ENCODE data around the gene HJV. TPM values are rescaled to one million over a fixed set of nuclear protein-coding genes. Genes with fewer than 3 reads are reported as not detected.
"Not testable (repeated sequence)": the region's sequence is repeated elsewhere in the genome, so short reads cannot be mapped to it uniquely, and the experiment has no call there.

The HJV gene
- total RNA-seq, 2 experiments from 2014 or later = not detected

DNA sequence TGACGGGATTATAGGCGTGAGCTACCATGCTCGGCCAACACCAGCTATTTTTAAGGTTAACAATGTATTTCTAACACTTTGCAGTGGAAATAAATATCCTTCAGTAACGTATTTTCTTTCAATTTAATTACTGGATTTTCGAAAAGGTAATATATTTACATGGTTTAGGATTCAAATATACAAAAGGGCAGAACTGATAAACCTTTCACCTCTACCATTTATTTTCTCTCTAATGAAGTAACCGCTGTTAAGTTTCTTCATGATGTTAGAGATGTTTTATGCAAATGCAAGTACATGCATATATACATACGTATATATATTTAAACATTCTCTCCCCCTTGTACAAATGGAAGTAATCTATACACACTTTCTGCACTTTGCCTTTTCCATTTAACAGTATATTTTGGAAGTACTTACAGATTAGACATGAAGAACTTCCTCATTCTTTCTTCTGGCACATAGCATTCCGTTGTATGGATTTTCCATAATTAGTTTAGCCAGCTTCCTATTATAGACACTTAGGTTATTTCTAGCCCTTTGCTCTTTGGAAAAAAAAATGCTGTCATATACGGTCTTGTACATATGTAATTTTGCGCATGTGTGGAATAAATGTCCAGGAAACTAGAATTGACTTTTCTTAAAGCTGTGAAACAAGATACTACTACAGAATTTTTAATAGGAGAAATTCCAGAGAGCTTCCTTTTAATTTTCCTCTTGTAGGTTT, 14.9 kb upstream of the HJV start:
- intact Hi-C loops (cut with micrococcal nuclease) = loop anchor here (1.0 kb wide), 2 partner anchors 59 to 72 kb away; partner anchors contain the start of genes ANKRD34A and POLR3GL

DNA sequence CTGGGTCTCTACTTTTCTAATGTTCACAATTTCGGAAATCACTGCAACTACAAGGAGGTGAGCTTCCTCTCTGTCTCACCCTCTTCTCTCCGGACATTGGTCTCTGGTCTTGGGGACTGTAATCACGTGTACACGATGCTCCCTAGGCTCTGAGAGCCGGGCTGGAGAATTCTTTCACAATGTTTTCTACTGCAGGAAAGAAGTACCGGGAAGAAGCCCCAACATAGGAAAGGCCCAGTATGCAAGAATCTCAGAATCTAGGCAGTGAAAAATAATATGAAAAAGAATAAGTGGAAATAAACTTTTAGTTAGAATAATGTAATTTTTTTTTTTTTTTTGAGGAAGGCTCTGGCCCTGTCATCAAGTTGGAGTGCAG, 13.5 kb upstream of the HJV start:
- H3K4me3 Mint-ChIP-seq = peak overlapping the region; percentile 99
- H3K27me3 Mint-ChIP-seq (ENCODE audit: low read depth) = peaks cover 9% of the 10 kb centered on the region
- H3K27ac Mint-ChIP-seq = peak overlapping the region; percentile 95
- intact Hi-C loops (cut with micrococcal nuclease) = no loop called here
- no peak for DNase-seq
- no peaks in the 10 kb centered on the region for H3K9me3 Mint-ChIP-seq
- peaks cover 37% of the 10 kb centered on the region for H3K4me1 Mint-ChIP-seq (ENCODE audit: low read depth)
- CTCF ChIA-PET = interaction anchor here (1.1 to 1.3 kb wide), 2 partner anchors 56 to 143 kb away, joined by 3 to 5 read pairs; no protein-coding TSS in a partner anchor
- H3K36me3 Mint-ChIP-seq (ENCODE audit: low read depth) = peaks cover 18% of the 10 kb centered on the region

More for the DNA sequence above, 14.9 kb upstream of the HJV start:
- Mint-ChIP-seq H3K4me1 (ENCODE audit: low read depth) (peaks cover 37% of the 10 kb centered on the region), H3K27ac (peak overlapping the region; percentile 99), H3K27me3 (ENCODE audit: low read depth) (peaks cover 9% of the 10 kb centered on the region), H3K4me3 (peak overlapping the region; percentile 99), H3K36me3 (ENCODE audit: low read depth) (peaks cover 18% of the 10 kb centered on the region), H3K9me3 (no peaks in the 10 kb centered on the region)
- CTCF ChIA-PET = interaction anchor here (0.5 to 1.3 kb wide), 9 partner anchors 29 to 190 kb away, joined by 3 to 5 read pairs (median 3); partner anchors contain the start of gene LIX1L
- DNase-seq = no peak

DNA sequence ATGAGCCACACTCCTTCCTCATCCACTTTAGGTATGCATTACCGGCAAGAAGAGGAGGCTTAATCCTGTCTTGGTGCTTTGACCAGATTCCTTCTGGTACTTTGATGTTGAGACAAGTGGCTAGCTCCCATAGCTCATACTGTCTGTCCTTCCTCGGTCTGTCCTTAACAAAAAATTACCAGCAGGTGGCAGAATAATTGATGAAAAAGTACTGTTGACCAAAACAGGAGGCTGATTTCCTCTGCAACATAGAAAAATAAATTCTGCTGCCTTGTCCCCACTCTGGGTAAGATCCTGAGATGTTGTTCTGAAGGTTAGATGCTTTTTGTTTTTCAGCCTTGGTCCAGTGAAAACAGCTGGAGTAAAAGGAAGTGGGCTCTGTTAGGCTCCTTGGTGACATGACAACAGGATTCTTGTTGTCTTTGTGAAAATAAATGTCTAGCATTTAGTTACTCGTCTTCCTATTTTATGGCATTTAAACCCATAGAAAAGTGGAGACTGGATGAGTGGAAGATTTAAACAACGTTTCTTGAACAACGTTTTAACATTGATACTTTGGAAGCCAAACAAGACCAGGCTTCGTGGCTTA, 11.2 kb upstream of the HJV start:
- CTCF ChIA-PET = interaction anchor here (0.8 to 2.9 kb wide), 8 partner anchors 11 to 173 kb away, joined by 3 to 19 read pairs (median 4); partner anchors contain the start of genes ANKRD34A, HJV, POLR3GL and RBM8A
- H3K27ac Mint-ChIP-seq = no peak overlapping the region
- DNase-seq = no peak
- H3K4me1 Mint-ChIP-seq (ENCODE audit: low read depth) = peaks cover 30% of the 10 kb centered on the region
- intact Hi-C loops (cut with micrococcal nuclease) = no loop called here
- H3K36me3 Mint-ChIP-seq (ENCODE audit: low read depth) = peaks cover 12% of the 10 kb centered on the region
- H3K9me3 Mint-ChIP-seq = no peaks in the 10 kb centered on the region
- peaks cover 6% of the 10 kb centered on the region for H3K27me3 Mint-ChIP-seq (ENCODE audit: low read depth)
- no peak overlapping the region for H3K4me3 Mint-ChIP-seq

DNA sequence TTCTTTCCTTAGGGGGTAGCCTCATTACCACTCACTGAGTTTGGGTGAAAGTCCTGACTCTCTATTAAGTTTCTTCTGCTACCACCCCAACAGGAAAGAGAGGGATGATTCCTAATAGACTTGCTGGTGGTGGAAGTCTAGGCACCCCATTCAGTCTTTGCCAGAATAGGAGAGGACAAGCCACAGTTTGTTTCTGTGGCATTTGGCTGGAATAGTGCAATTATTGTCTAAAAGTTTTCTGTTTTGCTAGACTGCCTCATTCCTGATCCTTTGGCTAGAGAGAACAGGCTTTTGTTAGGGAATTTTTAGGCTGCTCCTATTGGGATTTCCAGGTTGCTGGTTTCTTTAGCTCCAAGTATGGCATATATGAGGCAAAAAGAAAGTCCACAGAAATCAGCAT, 9.9 kb upstream of the HJV start:
- Mint-ChIP-seq H3K27ac (no peak overlapping the region), H3K36me3 (ENCODE audit: low read depth) (peaks cover 3% of the 10 kb centered on the region), H3K4me1 (ENCODE audit: low read depth) (peaks cover 22% of the 10 kb centered on the region), H3K27me3 (ENCODE audit: low read depth) (peaks cover 4% of the 10 kb centered on the region), H3K4me3 (no peak overlapping the region), H3K9me3 (no peaks in the 10 kb centered on the region)
- intact Hi-C loops (cut with micrococcal nuclease) = no loop called here
- CTCF ChIA-PET = interaction anchor here (0.6 to 2.9 kb wide), 6 partner anchors 10 to 104 kb away, joined by 3 to 19 read pairs (median 5); partner anchors contain the start of genes ANKRD34A, HJV, POLR3GL and RBM8A
- DNase-seq = no peak

DNA sequence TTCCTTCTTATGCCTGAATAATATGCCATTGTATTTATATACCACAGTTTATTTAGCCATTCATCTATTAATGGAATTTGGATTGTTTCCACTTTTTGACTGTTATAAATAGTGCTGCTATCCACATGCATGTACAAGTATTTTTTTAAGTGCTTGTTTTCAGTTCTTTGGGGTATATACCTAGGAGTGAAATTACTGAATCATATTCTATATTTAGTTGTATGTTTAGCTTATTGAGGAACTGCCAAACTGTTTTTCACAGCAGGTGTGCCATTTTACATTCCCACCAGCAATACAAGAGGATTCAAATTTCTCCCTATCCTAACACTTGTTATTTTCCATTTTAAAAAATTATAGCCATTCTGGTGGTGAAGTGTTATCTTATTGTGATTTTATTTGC, 7.6 kb upstream of the HJV start:
- CTCF ChIA-PET = no interaction called here
- H3K36me3 Mint-ChIP-seq (ENCODE audit: low read depth) = no peaks in the 10 kb centered on the region
- intact Hi-C loops (cut with micrococcal nuclease) = no loop called here
- H3K9me3 Mint-ChIP-seq = no peaks in the 10 kb centered on the region
- H3K27me3 Mint-ChIP-seq (ENCODE audit: low read depth) = peaks cover 4% of the 10 kb centered on the region
- H3K4me3 Mint-ChIP-seq = no peak overlapping the region
- no peak for DNase-seq
- peaks cover 4% of the 10 kb centered on the region for H3K4me1 Mint-ChIP-seq (ENCODE audit: low read depth)
- H3K27ac Mint-ChIP-seq = no peak overlapping the region

DNA sequence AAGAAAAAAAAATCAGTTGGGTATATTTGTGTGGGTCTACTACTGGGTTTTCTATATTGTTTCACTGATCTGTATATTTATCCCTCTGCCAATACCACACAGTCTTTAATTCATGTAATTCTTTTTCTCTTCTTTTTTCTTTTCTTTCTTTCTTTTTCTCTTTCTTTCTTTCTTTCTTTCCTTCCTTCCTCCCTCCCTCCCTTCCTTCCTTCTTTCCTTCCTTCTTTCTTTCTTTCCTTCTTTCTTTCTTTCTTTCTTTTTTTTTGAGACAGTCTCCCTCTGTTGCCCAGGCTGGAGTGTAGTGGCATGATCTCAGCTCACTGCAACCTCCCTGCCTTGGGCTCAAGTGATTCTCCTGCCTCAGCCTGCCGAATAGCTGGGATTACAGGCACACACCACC, 5.1 kb upstream of the HJV start:
- H3K27ac Mint-ChIP-seq; CTCF ChIA-PET; H3K36me3 Mint-ChIP-seq (ENCODE audit: low read depth); intact Hi-C loops (cut with micrococcal nuclease); H3K27me3 Mint-ChIP-seq (ENCODE audit: low read depth); H3K4me1 Mint-ChIP-seq (ENCODE audit: low read depth); DNase-seq; H3K9me3 Mint-ChIP-seq; H3K4me3 Mint-ChIP-seq: not testable (repeated sequence)

DNA sequence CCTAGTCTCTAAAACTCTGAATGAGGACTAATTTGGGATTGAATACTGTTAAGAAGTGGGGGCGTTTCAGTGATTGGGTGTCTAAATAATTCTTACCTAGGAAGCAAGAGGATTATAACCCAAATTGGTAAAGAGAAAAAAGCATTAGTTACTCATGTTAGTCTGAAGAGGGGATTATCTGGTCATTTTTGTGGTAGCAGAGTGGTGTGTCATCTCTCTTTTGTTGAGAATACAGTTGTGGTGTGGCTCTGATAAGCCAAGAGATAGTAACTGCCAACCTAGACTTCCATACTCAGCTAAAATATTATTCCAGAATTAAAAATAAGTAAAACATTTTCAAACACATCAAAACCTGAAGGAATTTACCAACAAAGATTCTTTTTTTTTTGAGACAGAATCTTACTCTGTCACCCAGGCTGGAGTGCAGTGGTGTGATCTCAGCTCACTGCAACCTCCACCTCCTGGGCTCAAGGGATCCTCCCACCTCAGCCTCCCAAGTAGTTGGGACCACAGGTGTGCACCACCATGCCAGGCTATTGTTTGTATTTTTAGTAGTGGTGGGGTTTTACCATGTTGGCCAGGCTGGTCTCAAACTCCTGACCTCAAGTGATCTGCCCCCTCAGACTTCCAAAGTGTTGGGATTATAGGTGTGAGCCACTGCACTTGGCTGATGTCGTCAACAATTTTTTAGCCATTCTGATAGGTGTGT, 4.4 kb upstream of the HJV start:
- H3K4me1 Mint-ChIP-seq (ENCODE audit: low read depth); H3K27ac Mint-ChIP-seq; H3K9me3 Mint-ChIP-seq; H3K27me3 Mint-ChIP-seq (ENCODE audit: low read depth); intact Hi-C loops (cut with micrococcal nuclease); CTCF ChIA-PET; H3K4me3 Mint-ChIP-seq; H3K36me3 Mint-ChIP-seq (ENCODE audit: low read depth); DNase-seq: not testable (repeated sequence)

DNA sequence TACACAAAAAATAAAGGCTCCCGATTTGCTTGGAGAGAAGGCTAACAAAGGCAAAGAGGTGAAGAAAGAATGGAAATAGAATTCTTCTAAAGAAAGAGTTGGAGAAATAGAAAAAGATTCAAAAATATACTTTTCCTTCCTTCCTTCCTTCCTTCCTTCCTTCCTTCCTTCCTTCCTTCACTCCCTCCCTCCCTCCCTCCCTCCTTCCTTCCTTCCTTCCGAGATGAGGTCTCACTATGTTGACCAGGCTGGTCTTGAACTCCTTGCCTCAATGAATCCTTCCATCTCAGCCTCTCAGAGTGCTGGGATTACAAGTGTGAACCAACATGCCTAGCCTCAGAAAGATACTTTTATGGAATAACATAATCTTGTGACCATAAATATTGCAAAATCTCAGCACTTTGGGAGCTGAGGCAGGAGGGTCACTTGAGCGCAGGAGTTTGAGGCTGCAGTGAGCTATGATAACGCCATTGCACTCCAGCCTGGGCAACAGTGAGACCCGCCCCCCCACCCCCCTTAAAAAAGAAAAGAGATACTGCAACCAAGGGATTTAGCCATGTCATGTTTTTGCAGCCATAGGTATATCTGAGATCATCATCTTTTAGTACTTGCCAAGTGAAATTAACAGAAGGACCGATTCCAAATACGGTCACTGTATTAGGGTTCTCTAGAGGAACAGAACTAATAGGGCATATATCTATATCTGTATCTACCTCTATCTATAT, 1.0 kb upstream of the HJV start:
- Mint-ChIP-seq H3K27ac (no peak overlapping the region), H3K27me3 (ENCODE audit: low read depth) (peaks cover 36% of the 10 kb centered on the region), H3K4me3 (no peak overlapping the region), H3K9me3 (no peaks in the 10 kb centered on the region), H3K36me3 (ENCODE audit: low read depth) (no peaks in the 10 kb centered on the region), H3K4me1 (ENCODE audit: low read depth) (peaks cover 8% of the 10 kb centered on the region)
- CTCF ChIA-PET = interaction anchor here (1.0 to 1.9 kb wide), 3 partner anchors 10 to 164 kb away, joined by 3 to 12 read pairs (median 6); partner anchors contain the start of gene PIAS3
- intact Hi-C loops (cut with micrococcal nuclease) = no loop called here
- DNase-seq = no peak

DNA sequence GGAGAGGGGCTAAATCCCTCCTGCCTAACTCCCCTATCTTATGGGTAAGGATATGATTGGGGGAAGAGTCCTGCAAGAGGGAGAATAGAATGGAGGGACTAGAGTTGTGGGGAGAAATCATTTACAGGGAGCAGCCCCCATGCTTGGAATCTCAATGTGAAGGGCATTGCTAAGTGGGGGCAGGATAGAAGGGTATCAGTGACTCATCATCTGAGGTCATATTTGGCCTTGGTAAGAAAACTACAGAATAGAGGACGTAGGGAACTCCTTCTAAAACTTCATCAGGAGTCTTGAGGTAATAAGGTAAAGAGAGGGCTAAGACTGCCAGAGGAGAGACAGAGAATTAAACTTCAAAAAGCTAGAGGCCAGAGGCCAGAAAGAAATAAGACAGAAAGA, 487 bp downstream of the HJV start:
- no peaks in the 10 kb centered on the region for H3K9me3 Mint-ChIP-seq
- no peak for DNase-seq
- no peak overlapping the region for H3K4me3 Mint-ChIP-seq
- peaks cover 38% of the 10 kb centered on the region for H3K27me3 Mint-ChIP-seq (ENCODE audit: low read depth)
- peaks cover 8% of the 10 kb centered on the region for H3K4me1 Mint-ChIP-seq (ENCODE audit: low read depth)
- no peak overlapping the region for H3K27ac Mint-ChIP-seq
- CTCF ChIA-PET = interaction anchor here (0.7 to 1.9 kb wide), 4 partner anchors 9 to 176 kb away, joined by 4 to 12 read pairs (median 5); partner anchors contain the start of gene NUDT17
- H3K36me3 Mint-ChIP-seq (ENCODE audit: low read depth) = no peaks in the 10 kb centered on the region
- intact Hi-C loops (cut with micrococcal nuclease) = no loop called here

DNA sequence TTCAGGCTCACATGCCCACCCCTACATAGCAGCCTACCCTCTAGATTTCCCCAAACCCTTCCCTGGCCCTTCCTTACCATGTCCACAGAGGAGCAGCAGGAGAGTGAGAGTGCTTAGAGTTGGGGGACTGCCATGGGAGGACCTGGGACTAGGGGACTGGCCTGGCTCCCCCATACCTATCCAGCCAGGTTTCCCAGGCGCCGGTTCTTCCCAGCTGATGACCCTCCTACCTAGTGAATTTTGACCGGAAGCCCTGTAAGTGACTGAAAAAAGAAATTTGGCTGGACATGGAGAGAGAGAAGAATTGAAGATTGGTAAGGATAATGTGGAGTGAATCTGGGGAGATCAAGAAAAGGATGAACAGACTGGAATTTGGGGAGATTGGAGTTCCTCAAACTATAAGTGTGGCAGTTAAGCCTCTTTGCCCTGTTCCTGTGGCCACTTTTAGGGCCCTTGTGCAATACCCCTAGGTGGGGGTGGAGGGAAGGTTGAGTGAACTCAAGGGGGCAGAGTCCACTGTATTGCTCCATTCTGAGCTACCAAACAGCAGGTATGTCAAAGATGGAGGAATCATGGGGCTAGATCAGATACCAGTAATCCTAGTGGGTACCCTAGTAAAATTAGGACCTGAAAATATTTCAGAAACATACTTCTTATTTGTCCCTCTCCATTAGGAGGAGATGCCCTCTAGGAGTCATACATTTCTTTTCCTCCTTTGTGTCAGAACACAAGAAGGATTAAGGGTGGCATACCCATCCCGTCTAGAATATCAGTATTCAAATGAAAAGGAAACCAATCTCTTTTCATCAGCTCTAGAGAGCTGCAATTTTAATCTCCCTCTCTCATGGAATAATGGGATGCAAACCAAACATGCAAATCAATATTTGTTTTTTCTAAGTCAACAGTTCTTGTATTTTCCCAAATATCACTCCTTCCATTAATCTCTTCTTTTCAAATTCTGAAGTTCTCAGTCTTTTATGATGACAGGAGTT, 1.2 kb downstream of the HJV start:
- peaks cover 34% of the 10 kb centered on the region for H3K27me3 Mint-ChIP-seq (ENCODE audit: low read depth)
- H3K36me3 Mint-ChIP-seq (ENCODE audit: low read depth) = no peaks in the 10 kb centered on the region
- H3K4me3 Mint-ChIP-seq = no peak overlapping the region
- H3K4me1 Mint-ChIP-seq (ENCODE audit: low read depth) = peaks cover 8% of the 10 kb centered on the region
- intact Hi-C loops (cut with micrococcal nuclease) = no loop called here
- H3K27ac Mint-ChIP-seq = no peak overlapping the region
- CTCF ChIA-PET = interaction anchor here (0.7 to 1.9 kb wide), 4 partner anchors 8 to 174 kb away, joined by 3 to 12 read pairs (median 5); no protein-coding TSS in a partner anchor
- no peak for DNase-seq
- no peaks in the 10 kb centered on the region for H3K9me3 Mint-ChIP-seq

All from activated naive CD4-positive, alpha-beta T cell treated with anti-CD3 and anti-CD28 coated beads for 36 hours (primary cell).